Testis (tissue), 2 donors: ENCODE data around the gene NPTN.

ENCODE experiments used
- CTCF ChIP-seq, 3 experiments: fragments of 450-650 bp in 2 of 3; fragments of 200-600 bp in 1 of 3; sonication (generic) in 1 of 3; IDR thresholded peaks; one replicate each; pipeline ENCODE4 v1.5.1; 2016 to 2019; ENCODE audit warnings: antibody characterized with exemption in 3 of 3, mild to moderate bottlenecking in 2 of 3, moderate library complexity in 1 of 3
- POLR2A ChIP-seq: fragments of 450-650 bp; IDR thresholded peaks from one replicate; pipeline ENCODE4 v1.6.1; 2017; ENCODE audit warnings: antibody characterized with exemption, mild to moderate bottlenecking, moderate library complexity

- TF ChIP-seq CTCF (IDR thresholded peaks at IDR 0.05) (no peak), POLR2A (no peak)
Observed at GRCh38 chr15:73647259-73648013, 14.2 kb upstream of the NPTN start.
